ENCODE results near the gene EPG5.

- TF ChIP-seq EZH2 (IDR thresholded peaks at IDR 0.05; ENCODE audit: borderline replicate concordance, insufficient read depth, low read length, poor library complexity, severe bottlenecking), result no peak
- TF ChIP-seq EP300 (conservative IDR thresholded peaks at IDR 0.05; ENCODE audit: poor library complexity, severe bottlenecking), result no peak
- TF ChIP-seq CTCF (IDR thresholded peaks at IDR 0.05; ENCODE audit: poor library complexity, severe bottlenecking), result no peak
- no peak for TF ChIP-seq REST (IDR thresholded peaks at IDR 0.05; ENCODE audit: borderline replicate concordance)
- TF ChIP-seq POLR2AphosphoS5 (IDR thresholded peaks at IDR 0.05), result no peak
- TF ChIP-seq SMC3 (conservative IDR thresholded peaks at IDR 0.05; ENCODE audit: poor library complexity), result no peak
- no peak for TF ChIP-seq RAD21 (conservative IDR thresholded peaks at IDR 0.05)
- TF ChIP-seq TAF1 (IDR thresholded peaks at IDR 0.05; ENCODE audit: low read depth), result no peak
- TF ChIP-seq MXI1 (conservative IDR thresholded peaks at IDR 0.05; ENCODE audit: poor library complexity, severe bottlenecking), result no peak
These were observed 77.6 kb downstream of the EPG5 start for GRCh38 chr18:45889419-45890064.
